GM21717 (cell line): Measurements from ENCODE around the gene PPIL1.

Experiments
- ATAC-seq: cut with Tn5 transposase; IDR thresholded peaks from one replicate; pipeline ENCODE4 v1.9.1; 2021; ENCODE audit warnings: mild to moderate bottlenecking, moderate library complexity; ENCODE audit not compliant: unreplicated experiment

The PPIL1 gene

DNA sequence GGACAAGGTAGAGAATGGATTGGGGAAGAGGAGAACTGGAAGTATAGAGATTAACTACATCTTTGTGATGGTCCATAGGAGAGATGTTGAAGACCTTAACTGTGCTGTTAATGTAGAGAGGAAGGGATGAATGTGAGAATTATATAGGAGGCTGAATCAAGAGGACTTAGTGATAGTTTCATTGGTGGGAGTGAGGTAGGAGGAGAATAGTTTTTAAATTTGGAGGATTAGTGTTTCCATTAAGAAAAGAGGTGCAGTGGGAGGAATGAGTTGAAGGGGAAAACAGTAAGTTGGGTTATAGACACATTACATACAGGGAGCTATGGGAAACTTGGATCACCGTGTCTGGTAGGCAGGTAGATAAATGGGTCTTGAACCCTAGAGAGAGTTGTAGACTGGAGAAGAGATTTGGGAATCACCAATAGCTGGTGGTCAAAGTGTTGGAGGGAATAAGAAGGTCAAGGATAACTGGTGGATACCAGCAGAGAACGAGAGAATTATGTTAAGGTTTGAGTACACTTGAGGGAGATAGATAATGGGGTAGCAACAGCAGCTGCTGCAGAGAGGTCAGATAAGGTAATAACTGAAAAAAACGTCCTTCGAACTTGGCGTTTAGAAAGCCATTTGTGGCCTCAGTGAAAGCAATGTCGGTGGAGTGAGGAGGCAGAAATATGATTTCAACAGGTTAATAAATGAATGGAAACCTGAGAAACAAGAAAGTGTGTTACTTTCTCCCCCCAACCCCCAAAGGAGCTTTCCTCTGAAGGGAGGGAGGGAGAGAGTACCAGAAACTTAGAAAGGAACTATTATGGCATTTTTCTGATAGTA is 14.3 kb upstream of the PPIL1 start:
- no peak for ATAC-seq

DNA sequence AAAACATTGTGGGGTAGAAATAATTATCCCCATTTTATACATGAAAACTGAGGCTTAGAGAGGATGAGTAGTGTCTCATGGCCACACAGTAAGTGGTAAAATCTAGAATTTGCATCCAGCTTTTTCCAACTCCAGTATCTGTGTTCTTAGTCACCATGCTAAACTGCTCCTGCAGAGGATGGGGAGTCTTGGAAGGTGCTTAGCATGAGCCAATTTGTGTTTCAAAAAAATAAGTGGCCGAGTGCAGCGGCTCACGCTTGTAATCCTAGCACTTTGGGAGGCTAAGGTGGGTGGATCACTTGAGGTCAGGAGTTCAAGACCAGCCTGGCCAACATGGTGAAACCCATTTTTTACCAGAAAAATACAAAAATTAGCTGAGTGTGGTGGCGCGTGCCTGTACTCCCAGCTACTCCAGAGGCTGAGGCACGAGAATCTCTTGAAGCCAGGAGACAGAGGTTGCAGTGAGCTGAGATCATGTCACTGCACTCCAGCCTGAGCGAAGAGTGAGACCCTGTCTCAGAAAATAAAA is 13.6 kb upstream of the PPIL1 start:
- ATAC-seq, result no peak

DNA sequence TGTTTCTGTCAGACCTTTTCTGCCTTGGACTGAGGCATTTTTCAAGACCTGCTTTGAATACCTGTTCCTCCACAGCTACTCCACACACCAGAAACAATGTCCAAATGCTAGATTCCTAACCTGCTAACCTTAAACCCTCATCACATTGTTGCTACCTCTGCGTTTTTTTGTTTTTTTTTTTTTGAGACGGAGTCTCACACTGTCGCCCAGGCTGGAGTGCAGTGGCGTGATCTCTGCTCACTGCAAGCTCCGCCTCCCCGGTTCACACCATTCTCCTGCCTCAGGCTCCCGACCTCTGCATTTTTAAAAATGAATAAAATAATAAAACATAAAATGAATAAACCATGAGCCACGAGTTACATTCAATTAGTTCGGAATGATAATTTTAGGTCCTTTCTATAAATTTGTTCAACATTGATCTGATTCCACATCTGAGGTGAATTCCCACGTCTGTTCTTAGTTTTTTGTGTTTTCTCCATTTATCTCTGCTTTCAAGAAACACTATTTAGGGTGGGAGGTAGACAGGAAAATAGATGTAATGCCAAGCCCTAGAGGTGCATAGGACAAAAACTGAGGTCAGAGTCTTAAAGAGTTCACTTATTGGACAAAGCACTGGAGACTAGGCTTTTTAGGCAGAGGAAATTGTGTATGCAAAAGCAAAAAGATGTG is 12.5 kb upstream of the PPIL1 start:
- ATAC-seq, result no peak

DNA sequence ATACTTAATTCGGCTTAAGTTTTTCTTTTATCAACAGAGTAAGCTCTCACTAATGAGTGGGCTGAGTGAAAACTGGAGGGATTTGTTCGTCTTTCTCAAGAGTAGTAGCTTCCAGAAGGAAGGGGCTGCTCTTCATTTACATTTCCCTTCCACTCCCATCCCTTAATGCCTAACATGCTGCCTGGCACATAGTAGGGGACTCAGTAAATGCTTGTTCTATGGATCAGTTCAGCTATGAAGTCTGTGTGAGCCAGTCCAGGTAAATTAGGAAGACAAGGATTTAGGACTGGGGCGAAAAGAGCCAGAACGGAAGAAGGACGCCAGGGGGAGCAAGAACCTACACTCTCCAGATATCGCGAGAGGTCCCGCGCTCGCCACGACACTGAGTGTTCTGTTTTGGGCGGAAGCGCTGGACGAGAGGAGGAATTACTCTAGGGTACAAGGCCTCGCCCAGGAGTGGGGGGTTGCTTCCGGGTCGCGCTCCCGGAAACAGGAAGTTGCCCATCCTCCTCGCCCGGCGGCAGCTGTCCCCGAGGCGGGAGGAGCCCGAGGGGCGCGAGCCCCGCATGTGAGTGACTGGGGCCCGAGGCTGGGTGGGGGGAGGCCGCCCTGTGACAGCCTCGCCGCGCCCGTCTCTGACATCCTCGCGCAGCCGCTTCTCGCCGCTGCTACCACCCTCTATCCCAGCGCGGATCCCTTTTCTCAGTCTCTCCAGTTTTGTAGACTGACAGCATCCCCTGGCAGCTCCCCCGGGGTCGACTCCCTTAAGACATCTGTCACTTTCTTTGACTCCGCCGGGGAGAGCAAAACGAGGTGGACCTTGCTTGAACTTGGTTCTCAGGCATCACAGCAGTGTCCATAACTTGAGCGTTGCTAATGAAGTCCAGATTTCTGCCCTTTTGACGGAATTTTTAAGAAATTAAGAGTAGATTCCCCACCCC is 11.1 kb upstream of the PPIL1 start, which contains the start of gene C6orf89:
Gene C6orf89, plus strand, starts transcription at position 492 of the 941 bp plus-strand sequence. CDS start 13,493 bp downstream, outside the sequence.
- peak; percentile 91 for ATAC-seq

- ATAC-seq, result no peak
Observed at GRCh38 chr6:36884610-36885009, 10.0 kb upstream of the PPIL1 start.

- no peak for ATAC-seq
Observed at GRCh38 chr6:36875250-36875633, 639 bp upstream of the PPIL1 start.

- ATAC-seq, result no peak
Observed at GRCh38 chr6:36873612-36874442, 776 bp downstream of the PPIL1 start.

GRCh38 chr6:36873115-36873514 is 1.5 kb downstream of the PPIL1 start:
- no peak for ATAC-seq

GRCh38 chr6:36871686-36872085 is 2.9 kb downstream of the PPIL1 start:
- no peak for ATAC-seq

GRCh38 chr6:36867471-36868224 is 7.0 kb downstream of the PPIL1 start:
- no peak for ATAC-seq

DNA sequence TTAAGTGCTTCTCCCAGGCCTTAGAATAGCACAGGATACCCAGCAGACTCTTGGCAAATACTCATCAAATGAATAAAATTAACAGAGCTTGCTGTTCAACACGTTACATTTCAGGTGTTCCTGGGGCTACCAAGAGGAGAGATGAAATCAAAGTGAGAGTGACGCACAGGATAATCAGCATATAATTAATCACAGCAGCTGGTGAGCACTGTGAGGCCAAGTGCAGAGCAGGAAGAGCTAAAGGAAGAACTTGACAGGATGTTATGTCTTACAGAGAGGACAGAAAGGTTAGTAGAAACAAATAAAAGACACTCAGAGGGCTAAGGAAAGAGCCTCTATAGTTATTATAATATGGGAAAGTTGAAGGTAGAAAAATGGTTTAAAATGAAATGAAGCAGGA is 8.8 kb downstream of the PPIL1 start:
- no peak for ATAC-seq

GRCh38 chr6:36863670-36864540 is 10.7 kb downstream of the PPIL1 start:
- ATAC-seq, result no peak

DNA sequence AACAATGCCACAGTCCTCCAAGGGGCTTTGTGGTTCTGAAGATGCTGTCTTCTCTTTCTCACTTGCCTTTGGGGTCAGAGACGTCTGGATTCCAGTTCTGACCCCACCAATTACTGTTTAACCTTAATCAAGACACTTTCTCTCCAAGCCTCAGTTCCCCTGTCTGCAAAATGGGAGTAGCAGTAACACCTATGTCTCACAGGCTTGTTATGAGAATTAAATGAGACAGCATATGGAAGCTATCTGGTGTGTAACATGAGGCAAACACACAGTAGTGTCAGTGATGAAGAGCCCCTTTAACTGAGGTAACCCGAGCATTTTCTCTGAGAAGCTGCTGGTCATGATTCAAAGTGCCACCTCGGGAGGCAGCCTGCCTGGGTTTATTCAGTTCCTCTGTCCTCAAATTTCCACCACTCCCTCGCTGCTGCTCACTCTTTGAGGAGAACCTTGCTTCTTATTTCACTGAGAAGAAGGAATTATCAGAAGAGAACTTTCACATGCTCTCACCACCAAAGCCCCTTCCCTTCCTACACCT is 11.7 kb downstream of the PPIL1 start:
- no peak for ATAC-seq

- ATAC-seq, result no peak
Observed at GRCh38 chr6:36862164-36862847, 12.3 kb downstream of the PPIL1 start.

GRCh38 chr6:36860126-36860525 is 14.5 kb downstream of the PPIL1 start:
- ATAC-seq, result no peak

DNA sequence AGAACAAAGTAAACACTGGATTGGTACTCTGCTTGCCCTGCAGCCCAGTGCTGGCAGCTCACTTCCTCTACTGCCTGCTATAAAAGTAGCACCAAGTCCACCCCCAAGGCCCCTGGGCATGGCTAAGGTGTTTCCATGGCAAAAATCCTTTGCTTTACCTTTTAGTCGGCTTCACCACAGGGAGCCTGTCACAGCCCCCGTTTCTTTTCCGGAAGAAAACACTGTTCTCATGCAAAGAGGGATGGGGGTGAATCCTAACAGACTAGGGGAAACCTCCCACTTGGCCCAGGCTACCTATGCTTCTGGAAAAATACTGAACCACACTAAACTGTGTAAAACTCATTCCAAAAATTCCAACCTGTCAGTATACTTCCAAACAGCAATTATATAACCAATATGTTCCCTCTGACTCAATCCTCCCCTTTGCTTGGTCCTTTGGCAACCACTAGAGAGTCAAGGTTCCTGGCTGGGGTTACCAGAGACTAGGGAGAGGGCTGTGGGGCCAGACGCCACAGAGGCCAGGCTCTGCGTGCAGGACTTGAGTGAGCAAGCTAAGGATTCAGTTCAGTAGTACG is 16.1 kb downstream of the PPIL1 start:
- no peak for ATAC-seq

DNA sequence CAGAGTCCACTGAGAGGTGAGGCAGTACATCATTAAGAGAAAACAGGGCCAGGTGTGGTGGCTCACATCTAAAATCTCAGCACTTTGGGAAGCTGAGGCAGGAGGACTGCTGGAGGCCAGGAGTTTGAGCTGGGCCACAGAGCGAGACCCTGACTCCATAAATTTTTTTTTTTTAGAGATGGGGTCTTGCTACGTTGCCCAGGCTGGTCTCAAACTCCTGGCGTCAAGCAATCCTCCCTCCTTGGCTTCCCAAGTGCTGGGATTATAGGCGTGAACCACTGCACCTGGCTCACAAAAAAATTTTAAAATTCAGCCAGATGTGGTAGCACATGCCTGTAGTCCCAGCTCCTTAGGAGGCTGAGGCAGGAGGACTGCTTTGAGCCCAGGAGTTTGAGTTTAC is 17.3 kb downstream of the PPIL1 start:
- no peak for ATAC-seq
